ENCODE data around the gene RABL2A.
"Not testable (repeated sequence)": the region's sequence is repeated elsewhere in the genome, so short reads cannot be mapped to it uniquely, and the experiment has no call there.

GRCh38 chr2:113602040-113602769, 24.9 kb upstream of the RABL2A start:
- not testable (repeated sequence) for TF ChIP-seq CTCF (conservative IDR thresholded peaks at IDR 0.05; ENCODE audit: low read depth, low read length); EZH2phosphoT487 (IDR thresholded peaks at IDR 0.05; ENCODE audit: borderline replicate concordance, low read length)

All from PC-3 (cell line).